GM19395 (cell line): ENCODE measurements around the gene ICOSLG.
"Not testable (repeated sequence)": the region's sequence is repeated elsewhere in the genome, so short reads cannot be mapped to it uniquely, and the experiment has no call there.

ENCODE experiments used
- ATAC-seq: cut with Tn5 transposase; IDR thresholded peaks from one replicate; pipeline ENCODE4 v1.9.1; 2021; ENCODE audit warnings: mild to moderate bottlenecking, moderate library complexity; ENCODE audit not compliant: unreplicated experiment

The ICOSLG gene

DNA sequence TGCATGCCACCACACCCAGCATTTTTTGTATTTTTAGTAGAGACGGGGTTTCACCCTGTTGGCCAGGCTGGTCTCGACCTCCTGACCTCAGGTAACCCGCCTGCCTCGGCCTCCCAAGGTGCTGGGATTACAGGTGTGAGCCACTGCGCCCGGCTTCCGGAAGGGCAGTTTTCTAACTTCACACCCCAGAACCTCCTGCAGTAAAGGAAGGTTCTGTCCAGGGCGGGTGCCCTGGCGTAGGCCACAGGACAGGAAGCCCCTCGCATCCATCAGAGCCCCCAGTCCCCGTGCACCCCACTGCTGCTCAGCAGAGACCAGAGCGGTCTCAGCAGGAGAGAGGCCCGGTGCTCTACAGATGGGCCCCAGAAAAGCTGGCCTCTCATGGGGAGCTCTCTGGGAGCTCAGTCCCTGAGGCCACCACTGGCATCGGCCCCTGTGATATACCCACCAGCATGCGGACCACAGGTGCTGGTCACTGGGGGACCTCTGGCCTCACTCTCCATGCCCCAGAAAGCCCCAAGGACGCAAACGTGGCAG lies 25.1 kb upstream of the ICOSLG start:
- no peak for ATAC-seq

DNA sequence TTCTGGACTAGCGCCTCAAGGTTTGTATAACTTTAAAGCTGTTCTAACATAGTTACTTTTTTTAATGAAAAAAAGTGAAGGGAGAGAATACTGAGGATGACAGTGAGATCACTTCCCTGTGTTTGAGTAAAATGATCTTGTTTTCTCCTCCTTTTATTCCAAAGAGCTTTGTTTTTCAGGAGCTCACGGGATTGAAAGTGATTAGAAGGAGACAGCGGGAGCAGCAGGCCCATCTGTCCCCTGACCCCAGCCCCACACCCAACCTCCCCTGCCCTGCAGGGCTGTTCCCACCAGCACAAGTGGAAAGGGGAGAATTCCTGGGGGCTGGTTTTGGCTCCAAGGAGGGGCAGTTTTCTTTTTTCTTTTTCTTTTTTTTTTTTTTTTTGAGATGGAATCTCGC lies 23.0 kb upstream of the ICOSLG start:
- ATAC-seq = no peak

DNA sequence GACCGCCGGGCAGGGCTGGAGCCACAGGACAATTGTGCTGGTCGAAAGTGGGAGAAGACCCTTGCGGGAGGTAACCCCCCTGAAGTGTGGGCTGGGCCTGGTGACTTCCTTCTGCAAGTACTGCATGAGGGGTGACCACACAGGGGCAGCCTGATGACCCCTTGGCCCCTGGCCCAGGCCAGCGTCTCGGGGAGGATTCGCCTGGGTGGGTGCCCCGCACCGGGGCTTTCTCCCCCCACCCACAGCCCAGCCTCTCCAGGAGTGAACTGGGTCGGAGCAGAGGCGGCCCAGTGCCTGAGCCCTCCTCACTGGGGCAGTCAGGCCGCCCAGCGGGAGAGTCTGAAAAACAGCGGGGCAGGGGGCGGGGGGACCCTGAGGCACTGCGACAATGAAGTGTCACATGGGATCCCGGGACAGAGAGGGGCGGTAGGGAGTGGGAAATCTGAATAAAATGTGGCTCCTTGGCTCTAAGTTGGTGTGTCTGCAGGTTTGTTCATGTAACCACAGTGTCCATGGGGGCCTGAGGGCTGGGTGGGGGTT lies 22.5 kb upstream of the ICOSLG start:
- ATAC-seq = no peak

DNA sequence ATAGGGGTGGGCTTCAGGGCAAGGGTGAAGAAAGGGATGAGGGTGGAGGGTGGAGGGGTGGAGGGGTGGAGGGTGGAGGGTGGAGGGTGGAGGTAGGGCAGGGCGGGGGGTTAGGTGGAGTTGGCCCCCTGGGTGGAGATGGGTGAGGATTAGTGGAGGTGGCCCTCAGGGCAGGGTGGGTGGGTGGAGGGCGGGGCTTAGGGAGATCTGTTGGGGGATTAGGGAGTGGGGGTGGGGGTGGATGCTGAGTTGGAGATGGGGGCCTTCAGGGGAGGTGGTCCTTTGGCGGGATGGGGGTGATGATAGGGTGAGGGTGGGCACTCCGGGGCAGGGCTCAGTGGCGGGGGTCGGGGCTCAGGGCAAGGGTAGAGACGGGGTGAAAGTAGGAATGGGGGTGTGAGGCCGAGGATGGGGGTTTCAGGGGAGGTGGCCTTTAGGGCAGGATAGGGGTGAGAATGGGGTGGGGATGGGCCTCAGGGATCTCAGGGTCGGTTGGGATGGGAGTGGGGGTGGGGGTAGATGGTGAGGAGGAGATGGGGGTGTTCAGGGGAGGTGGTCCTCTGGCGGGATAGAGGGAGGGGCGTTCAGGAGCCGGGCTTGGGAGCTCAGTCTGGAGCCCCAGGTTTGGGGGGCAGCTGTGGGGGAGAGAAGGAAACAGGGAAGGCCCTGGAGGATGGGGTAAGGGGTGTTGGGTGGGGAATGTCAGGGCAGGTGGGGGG lies 21.8 kb upstream of the ICOSLG start:
- no peak for ATAC-seq

DNA sequence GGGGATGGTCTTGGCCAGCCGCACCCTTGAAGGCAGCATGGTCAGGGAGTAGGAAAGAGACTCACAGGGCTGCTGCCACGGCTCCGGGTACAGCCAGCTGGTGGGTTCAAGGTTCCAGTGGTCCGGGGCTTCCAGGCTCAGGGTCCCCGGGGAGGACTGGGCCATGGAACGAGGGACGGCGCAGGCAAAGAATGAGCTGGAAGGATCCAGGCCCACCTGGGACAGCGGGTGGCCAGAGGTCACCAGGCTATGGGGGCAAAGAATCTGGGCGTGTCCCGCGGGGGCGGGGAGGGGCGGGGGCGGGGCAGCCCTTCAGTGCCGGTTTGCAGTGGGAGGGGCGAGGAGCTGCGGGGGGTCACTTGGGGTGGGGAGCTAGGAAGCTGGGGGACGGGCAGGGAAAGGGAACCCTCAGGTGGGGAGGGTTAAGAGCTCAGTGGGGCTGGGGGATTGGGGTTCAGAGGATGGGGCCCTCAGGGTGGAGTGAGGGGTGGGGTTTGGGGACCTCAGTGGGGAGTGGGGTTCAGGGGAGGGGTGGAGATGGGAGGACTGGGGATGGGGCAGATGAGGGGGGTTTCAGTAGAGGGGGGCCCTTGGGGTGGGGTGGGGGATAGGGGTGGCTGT lies 21.0 kb upstream of the ICOSLG start, which contains the start of gene DNMT3L:
Gene DNMT3L (minus strand): TSS at position 223 of the 621 bp plus-strand sequence. CDS start 638 bp downstream, outside the sequence.
- no peak for ATAC-seq

DNA sequence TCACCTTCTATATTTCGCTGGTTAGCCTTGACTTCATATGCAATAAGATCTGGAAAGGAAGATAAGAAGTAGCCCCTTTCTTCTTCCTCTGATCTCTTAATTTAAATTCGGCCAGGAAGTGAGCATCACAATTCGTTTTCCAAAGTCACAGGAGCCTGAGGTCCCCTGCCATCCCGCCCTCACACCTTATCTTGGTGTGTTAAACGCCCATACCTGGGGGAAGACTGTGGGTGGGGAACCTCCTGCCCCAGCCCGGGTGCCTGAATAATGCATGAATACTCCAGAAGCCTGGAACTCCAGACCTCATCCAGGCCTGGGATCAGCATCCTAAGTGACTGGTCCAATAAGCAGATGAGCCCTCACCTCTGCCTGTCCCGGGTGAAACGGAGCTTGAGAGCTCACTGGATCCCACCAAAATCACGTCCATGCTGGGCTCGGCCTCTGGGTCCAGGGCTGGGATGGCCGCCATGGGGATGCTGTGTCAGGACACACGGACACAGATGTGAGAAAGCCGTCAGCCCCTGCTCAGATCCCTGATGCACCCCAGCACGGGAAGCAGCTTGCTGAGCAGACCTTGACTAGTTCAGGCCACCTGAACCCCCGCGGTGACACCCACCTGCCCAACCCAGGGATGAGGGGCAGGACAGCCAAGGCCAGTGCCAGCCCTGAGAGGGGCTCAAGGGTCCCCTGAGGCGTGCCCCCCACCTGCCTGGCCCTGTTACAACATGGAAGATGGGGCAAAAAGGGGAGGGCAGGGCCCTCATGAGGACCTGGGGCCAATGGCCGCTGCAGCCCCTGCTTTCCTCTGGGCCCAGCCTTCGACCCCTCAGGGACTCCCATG lies 20.3 kb upstream of the ICOSLG start:
- no peak for ATAC-seq

DNA sequence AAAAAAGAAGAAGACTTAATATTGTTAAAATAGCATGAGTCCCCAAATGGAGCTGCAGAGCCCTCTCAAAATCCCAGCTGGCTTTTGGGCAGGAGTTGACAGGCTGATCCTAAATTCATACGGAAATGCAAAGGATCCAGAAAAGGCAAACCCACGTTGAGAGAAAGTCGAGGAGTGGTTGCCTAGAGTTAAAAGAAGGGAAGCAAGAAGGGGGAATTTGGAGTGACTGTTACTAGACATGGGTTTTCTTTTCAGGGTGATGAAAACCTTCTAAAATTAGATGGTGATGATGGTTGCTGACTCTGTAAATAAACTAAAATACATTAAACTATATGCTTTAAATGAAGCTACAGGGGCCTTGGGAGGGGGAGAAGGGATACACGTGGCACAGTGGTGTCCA lies 19.3 kb upstream of the ICOSLG start:
- ATAC-seq = no peak

DNA sequence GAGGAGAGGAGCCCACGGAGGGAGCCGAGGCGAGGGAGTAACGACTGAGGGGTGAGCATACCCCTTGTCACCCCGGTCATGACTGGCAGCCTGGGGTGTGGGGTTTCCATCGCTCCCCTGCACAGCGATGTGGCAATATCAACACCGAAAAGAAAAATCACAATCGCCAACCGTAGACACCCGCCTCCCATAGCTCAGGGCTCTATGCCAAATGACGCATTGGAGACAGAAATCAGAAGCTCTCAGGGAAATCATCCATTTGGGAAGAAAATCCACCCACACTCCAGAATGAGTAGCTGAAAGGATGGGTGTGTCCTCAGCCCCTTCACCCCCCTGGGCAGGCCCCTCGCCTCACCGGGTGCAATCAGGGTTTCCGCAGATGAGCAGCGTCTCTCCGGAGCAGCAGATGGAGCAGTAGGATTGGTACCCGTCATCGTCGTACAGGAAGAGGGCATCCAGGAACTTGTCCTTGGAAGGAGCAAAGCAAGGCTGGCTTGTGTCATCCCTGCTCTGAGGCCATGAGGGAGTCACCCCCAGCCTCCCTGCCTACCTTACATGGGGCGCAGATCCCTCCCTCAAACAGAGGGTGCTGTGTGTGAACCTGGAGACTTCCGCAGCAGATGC lies 18.5 kb upstream of the ICOSLG start:
- ATAC-seq = no peak

DNA sequence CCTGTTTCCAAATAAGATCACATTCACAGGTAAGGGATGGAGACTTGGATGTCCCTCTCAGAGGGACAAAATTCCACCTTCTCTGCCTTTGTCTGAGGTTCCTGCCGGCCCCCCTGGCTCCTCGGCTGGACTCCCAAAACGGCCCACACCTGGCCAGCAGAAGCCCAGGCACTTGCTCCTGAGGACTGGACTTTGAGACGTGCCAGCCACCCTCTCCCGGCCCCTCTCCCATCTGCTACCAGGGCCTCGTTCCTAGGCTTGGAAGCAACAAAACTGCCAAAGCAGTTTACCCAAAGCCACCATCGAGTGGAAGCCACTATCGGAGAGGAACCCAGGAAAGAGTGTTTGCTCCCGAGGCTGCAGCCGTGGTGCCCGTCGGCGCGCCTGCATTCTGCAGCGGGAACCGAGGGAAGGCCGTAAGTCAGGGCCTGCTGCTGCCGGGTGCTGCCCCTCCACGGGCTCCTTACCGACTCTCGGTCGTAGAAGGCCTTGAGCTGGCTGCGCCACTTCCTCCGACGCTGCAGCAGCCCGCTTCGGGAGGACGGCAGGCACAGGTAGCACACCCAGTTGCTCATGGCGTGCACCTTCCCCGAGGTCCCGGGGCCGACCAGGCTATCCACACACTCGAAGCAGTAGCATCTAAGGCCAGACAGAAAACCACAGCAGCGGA lies 17.4 kb upstream of the ICOSLG start:
- no peak for ATAC-seq

DNA sequence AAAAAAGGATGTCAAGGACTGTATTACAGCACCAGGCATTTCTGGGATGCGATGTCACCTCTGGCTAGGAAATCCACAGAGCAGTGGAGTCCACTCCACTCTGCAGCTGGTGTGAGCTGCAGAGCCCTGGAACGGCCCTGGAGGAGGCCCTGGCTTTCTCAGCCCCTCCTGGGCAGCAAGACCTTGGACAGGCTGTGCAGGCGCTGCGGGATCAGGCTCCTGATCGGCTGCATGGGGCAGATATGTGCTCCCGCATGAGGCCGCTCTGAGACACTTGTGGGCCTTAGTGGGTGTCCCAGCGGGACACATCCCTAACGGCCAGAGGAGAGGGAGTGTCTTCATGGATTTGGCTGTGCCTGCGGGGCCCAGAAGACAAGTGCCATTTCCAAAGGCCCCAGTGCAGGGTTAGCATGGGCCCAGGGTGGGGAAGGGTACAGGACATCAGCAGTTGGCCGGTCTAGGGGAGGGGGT lies 14.8 kb upstream of the ICOSLG start:
- no peak for ATAC-seq

DNA sequence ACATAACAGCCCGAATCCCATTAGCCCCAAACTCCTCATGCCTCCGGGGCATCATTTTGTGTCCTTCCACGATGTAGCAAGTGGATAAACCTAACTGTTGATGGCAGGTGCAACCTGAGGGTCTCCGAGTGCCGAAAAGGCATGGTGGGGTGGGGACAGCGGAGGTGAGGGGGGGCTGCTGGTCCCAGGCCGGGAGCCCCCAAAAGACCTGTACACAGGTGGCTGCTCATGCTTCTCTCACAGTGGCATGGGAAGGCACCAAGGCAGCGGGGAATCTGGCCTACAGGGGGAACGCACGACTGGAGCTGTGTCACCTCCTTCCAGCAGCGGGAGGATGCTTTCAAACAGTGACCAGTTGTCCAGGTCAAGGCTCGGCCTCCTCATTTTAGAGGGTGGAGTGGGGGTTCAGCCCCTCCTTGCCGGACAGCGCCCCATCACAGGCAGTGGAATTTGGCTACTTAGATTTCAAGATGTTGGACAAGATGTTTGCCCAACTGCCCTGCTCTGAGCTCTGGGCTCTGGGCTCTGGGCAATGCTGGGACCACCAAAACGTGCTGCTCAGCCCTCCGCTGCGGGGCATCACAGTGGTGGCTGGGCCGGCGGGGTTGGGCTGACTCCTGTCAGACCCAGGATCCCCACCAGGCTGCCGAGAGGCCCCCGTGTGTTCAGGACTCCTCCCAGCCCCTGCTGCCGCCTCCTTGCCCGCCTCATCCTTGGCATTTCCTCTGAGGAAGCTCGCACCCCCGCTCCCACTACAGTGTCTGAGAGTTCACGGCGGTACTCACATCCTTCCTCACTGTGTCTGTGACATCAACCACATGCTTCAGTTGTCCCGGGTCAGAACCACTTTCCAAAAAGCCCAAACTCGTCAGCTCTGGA lies 13.3 kb upstream of the ICOSLG start:
- ATAC-seq = no peak

DNA sequence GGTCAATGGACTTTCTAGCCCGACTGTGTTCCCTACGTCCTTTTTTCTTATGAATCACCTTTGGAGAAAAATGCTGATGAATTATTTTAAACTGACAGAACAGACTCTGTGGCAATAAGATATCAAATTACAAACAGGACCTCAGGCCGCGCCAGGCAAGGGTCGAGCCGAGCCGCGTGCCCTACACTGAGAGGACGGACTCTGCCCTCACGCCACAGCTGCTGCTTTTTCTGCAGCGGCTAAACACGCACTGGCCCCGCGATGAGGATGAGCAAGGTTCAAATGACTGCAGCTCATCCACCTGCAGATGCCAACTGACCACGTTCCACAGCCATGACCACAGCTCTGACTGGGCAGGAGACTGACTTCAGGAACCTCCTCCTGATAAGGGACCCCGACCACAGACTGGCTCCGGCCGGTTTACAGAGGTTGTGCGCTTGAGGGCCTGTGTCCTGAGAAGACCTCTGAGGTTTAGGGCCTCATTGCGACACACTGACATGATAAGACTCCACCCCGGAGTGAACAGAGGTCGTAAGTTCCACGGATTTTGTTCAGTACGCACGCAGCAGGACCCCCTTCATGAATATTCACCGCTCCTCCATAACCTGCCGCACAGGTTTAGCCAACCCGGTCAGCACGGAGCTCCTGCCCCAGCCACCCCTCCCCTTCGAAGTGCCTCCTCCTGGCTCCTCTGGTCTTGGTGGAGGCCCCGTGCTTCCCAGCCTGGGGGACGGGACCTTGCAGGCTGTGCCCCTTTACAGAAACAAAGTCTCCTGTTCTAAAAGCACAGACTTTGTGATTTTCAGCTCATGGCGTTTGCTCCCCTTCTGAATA lies 8.7 kb upstream of the ICOSLG start:
- ATAC-seq = not testable (repeated sequence)

DNA sequence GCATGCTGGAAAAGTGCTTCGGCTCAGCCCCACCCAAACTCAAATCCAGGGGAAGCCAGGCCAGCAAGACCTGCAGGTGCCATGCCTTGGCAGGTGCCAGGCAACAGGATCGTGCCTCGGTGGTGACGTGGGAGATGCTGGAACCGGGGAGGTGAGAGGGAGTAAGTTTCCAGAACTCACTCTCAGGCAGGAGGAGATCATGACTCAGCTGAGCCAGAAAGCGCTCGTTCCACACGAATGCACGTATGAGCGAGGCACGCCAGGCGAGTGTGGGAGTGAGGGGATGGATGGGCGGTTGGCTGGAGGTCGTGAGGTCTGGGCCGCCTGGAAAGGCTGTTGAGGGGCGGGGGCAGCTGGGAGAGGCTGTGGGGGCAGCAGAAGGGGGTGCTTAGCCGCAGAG lies 7.2 kb upstream of the ICOSLG start:
- ATAC-seq = not testable (repeated sequence)

DNA sequence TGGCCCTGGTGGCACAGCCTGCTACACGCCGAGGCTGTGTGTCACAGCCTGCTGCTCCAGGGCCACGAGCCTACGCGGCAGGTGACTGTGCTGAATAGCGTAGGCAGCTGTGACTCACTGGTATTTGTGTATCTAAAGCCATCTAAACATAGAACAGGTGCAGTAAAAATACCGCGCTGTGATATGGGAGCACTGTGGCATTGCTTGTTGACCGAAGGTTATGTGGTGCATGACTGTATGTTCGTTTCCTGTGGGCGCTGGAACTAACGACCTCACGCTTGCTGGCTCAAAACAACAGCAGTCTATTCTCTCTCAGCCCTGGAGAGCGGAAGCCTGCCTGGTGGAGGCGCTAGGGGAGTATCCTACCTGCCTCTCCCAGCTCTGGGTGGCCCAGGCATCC lies 3.2 kb upstream of the ICOSLG start:
- peak; percentile 64 for ATAC-seq

DNA sequence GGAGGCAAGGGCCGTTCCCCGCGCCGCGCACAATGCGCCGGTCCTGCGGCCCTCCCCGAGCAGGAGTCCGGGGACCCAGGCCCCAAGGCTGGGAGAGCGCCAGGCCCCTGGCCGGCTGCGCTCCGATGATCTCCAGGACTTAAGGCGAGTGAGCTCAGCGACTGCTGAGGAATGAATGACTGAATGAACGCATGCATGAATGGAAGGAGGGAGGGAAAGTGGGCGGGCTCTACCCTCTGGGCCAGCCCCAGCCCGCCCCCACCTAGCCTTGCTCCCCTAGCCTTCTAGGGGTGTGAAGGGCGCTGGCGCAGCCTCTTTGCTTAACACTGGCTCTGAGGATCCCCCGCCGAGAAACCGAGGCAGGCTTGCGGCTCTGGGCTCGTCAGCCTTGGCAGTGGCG lies 538 bp upstream of the ICOSLG start:
- ATAC-seq = peak; percentile 46

DNA sequence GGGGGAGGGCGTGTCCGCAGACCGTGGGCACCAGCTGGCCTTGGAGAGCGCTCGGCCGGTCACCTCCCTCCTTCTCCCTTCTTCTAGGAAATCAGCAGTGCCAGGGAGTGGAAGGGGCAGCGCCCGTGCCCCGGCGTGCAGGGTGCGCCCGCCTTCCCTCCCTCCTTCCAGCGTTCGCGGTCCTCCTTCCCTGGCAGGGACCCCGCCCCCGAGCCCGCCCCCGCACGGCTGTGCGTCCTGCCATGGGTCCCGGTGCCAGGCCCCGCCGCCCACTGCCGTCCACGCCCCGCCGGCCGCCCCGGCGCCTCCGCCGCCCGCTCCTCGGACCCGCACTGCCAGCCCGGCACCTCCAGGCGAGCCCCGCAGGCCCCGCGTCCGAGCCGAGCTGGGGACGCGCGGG lies 390 bp downstream of the ICOSLG start:
- not testable (repeated sequence) for ATAC-seq

DNA sequence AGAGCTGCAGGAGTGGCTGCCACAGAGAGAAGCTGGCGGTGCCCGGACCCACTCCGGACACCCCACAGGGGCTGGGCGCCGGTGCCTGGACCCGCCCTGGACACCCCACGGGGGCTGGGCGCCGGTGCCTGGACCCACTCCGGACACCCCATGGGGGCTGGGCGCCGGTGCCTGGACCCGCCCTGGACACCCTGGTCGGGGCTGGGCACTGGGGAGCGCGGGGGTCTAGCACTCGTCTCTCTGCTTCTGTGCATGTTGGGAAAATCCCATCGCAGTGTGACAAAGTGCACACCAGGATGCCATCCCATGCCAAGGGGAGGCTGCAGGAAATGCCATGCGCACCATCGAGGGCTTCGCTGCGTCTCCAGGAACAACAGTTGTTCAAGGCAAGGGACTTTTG lies 11.2 kb downstream of the ICOSLG start:
- ATAC-seq = not testable (repeated sequence)

DNA sequence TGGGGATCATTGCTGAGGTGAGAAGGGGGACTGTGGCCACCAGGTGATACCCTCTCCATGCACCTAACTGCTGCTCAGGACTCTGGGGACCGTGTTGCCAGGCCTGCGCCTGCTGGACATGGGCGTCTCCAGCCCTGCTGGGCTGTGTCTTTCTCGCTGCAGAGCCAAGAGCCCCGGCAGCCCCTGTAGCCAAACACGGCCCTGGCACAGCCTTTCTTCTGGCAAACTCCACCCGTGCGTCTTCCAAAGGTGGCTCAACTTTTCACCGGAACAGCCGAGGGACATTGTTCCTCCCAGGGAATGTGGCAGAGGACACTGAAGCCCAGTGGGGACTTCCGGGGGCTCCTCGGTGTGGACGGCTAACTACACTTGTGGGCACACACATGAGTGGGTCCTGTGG lies 12.6 kb downstream of the ICOSLG start:
- ATAC-seq = not testable (repeated sequence)
